NCI-H1930 (cell line): ENCODE data around the gene DBNL.

ENCODE experiments used
- DNase-seq, 2 experiments: peaks; one replicate each; lab custom pipeline; 2025; lab: John Stamatoyannopoulos, UW

DBNL gene

GRCh38 chr7:44043902-44044301 lies 600 bp upstream of the DBNL start:
- DNase-seq, result no peak

GRCh38 chr7:44045226-44046014 lies 918 bp downstream of the DBNL start:
- no peak for DNase-seq

- DNase-seq, result no peak
Measured at GRCh38 chr7:44046321-44047061, 2.0 kb downstream of the DBNL start.

DNA sequence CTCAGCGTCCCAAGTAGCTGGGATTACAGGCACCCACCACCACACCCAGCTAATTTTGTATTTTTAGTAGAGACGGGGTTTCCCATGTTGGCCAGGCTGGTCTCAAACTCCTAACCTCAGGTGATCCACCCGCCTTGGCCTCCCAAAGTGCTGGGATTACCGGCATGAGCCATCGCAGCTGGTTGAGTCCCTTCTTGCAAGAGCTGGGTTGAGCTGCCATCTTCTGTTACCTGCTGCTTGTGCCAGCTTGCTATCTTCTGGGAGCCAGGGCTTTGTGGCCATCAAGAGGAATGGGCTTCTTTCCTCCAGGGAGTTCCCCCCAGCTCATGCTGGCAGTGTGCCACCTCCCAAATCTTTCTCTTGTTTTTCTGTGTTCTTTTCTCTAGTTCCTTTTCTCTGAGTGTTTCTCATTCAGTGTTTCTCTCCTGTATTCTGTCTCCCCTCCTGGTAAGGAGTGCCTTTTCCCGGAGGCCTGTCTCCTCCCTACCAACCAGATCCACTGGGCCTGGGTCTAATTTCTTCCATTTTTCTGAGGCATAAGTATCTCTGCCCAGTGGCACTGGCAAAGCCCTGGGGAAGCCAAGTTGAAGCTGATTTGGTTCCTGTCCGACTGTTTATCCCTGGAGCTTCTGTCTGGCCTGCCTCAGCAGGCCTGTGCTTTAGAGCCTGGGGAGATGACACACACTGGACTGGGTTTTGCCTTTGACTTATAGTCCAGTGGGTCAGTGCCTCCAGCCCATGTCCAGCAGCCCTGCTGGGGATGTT lies 3.7 kb downstream of the DBNL start:
- DNase-seq, result no peak

DNA sequence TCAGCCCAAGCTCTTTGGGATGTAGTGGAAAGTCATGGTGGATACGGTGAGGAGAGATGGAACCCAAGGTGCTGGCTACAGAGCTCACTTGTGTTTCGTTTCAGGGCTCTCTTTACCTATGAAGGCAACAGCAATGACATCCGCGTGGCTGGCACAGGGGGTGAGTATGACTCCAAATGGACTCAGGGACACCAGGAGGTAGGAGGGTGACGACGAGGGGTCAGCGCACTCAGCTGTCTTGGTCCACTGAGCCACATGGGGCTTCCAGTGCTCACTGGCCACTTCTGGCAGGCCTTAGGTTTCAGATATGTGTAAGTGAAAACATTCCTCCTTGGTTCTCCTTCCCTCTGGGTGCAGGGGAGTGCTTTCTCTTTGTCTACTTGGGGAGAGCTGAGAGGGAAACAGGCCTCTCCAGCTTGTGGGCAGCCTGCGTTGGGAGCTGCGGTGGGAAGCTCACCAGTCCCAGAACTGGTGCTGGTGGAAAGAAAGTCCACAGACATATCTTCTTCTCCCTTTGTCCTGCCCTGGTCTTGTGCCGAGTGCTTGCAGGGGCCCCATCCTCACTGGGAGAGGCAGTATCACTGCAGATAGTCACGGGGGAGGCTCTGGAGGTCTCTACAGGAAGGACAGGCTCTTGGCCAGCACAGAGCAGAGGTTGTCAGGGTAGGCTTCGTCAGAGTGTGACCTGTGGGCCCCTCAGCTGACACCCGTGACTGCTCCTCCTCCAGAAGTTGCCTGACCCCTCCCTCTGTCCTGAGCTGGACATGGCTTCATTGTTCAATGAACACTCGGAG lies 5.8 kb downstream of the DBNL start:
- no peak for DNase-seq

DNA sequence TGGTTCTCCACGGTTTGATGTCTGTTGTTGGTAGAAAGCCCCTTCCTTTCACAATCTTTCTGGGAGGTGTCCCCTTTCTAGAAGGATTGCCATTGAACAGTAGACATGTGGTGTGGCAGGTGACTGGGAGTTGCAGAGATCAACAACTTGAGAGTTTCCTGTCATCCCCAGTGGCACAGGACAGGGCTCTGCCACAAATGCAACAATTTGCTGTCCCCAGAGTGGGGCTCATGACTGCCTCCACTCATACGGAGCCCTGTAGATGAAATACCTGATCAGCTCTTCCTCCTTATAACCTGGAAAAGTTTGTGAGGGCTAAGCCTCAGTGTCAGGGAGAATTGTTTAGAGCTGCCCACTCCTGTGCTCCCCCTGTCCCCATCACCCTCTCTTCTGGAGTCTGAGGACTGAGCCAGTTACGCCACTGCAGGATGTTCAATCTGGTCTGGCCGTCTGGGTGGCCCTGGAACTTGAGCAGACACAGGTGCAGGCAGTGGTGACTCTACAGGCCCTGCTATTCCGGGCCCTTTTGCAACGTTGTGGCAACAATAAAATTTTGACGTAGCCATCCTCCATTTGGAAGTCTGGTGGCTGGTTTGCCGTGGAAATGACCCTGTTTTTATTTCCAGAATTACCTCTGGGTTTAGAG lies 6.5 kb downstream of the DBNL start:
- no peak for DNase-seq

DNA sequence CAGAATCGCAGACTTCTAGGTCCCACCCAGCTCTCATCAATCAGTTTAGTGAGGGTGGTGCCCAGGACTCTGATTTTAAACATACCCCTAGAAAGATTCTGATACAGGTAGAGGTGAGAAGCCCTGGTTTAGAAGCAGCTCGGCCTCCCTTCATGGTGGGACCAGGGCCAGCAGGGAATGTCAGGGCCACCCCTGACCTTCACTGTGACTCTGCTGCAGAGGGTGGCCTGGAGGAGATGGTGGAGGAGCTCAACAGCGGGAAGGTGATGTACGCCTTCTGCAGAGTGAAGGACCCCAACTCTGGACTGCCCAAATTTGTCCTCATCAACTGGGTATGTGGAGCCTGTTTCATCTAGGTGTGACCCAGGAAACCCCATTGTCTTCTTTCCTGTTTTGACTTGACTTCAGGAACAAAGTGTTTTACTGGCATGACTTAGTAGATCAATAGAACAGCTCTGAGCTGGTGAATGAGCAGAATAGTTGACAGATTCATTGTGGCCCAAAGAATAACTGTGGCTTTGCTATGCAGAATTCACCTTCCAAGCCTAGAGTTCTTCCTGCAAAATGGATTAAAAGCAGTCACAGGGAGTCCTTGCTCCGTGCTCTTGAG lies 7.2 kb downstream of the DBNL start:
- DNase-seq, result no peak

- no peak for DNase-seq
Measured at GRCh38 chr7:44052771-44053365, 8.4 kb downstream of the DBNL start.

- no peak for DNase-seq
Measured at GRCh38 chr7:44056681-44057080, 12.2 kb downstream of the DBNL start.

- DNase-seq, result no peak
Measured at GRCh38 chr7:44057181-44057848, 12.8 kb downstream of the DBNL start.

DNA sequence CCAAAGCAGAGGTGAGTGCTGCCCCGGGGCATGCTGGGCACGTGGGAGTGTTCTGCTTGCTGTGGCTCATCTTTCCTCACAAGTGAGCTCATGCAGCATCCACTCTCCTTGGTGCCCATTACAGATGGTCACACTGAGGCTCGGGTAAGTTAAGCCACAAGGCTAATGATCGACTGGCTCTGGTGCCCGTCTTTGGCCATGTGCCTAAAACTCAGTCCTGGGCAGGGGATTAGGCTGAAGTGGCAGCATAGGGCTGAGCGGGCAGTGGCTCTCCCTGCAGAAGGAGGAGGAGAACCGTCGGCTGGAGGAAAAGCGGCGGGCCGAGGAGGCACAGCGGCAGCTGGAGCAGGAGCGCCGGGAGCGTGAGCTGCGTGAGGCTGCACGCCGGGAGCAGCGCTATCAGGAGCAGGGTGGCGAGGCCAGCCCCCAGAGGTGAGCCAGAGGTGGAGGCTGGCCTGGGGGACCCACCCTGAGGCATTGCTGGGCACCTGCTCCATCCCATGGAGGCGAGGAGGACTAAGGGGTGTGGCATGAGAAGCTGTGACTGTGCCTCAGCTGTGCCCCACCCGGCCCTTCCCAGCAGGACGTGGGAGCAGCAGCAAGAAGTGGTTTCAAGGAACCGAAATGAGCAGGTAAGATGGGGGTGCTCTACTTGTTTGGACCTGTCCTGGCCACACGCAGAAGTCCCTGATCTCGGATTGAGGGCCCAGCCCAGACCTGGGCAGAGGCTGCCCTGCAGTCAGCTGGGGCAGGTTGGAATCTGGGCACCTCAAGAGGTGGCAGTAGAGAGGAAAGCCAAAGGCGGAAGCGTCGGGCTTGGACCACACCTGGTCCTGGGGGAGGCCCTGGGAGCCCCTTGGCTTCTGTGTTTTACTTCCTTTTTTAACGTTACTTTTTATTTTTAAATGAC lies 13.6 kb downstream of the DBNL start:
- no peak for DNase-seq

DNA sequence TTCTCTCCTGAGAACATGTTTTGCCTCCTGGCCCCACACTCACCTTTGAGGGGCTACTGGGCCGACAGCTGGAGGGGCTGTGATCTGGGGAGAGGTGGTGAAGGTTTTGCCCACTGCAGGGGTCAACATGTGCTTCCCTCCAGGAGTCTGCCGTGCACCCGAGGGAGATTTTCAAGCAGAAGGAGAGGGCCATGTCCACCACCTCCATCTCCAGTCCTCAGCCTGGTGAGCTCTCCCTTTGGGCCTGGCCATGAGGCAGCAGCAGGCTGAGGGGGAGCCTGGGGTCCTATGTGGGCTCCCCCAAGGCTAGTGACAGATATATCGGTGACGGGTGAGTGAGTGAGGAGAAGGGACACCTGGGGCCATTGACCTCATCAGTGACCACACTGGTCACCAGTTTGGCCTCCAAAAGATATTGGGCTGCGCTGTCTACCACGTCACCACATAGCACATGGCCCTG lies 14.3 kb downstream of the DBNL start:
- no peak for DNase-seq

- DNase-seq, result no peak
Measured at GRCh38 chr7:44059219-44060090, 15.0 kb downstream of the DBNL start.

DNA sequence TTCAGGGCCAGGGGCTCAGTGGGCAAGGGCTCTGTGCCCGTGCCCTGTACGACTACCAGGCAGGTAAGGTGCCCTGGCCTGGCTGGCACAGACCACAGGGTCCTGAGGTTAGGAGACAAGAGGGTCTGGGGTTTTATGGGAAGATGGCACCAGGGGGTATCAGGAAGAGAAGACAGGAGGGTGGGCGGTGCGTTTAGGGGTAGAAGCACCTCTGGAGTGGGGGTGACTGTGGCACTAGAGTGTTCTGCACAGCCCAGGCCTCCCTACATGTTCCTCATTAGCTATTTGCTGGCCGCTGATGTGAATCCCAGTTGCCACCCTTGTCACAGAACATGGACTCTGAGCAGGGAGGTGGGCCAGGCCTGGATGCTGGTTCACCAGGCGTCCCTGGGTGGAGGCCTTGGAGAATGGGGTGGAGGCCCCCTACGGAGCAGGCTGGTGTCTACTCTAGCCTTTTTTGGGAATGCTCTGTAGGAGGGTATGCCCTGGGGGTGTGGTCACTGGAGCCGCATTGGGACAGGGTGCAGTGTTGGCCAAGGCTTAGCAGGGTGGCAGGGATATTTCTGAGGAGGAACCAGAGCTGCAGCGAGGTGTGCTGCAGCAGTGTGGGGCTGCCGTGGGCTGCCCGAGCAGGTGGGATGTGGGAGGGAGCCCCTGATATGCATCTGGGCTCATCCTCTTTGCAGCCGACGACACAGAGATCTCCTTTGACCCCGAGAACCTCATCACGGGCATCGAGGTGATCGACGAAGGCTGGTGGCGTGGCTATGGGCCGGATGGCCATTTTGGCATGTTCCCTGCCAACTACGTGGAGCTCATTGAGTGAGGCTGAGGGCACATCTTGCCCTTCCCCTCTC lies 15.8 kb downstream of the DBNL start:
- DNase-seq, result no peak

DNA sequence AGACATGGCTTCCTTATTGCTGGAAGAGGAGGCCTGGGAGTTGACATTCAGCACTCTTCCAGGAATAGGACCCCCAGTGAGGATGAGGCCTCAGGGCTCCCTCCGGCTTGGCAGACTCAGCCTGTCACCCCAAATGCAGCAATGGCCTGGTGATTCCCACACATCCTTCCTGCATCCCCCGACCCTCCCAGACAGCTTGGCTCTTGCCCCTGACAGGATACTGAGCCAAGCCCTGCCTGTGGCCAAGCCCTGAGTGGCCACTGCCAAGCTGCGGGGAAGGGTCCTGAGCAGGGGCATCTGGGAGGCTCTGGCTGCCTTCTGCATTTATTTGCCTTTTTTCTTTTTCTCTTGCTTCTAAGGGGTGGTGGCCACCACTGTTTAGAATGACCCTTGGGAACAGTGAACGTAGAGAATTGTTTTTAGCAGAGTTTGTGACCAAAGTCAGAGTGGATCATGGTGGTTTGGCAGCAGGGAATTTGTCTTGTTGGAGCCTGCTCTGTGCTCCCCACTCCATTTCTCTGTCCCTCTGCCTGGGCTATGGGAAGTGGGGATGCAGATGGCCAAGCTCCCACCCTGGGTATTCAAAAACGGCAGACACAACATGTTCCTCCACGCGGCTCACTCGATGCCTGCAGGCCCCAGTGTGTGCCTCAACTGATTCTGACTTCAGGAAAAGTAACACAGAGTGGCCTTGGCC lies 16.6 kb downstream of the DBNL start:
- DNase-seq, result no peak

GRCh38 chr7:44061645-44062179 lies 17.2 kb downstream of the DBNL start:
- DNase-seq, result no peak
